Mononuclear cell (primary cell): ENCODE data around the gene DIDO1. TPM values are rescaled to one million over a fixed set of nuclear protein-coding genes. Genes with fewer than 3 reads are reported as not detected.

Experiments
- H3K27me3 ChIP-seq: 2 replicates; pipeline ENCODE4 v1.6.0; 2011; ENCODE audit warnings: low read length, control low read depth; ENCODE audit not compliant: insufficient read depth
- H3K4me1 ChIP-seq: 2 replicates; pipeline ENCODE4 v1.5.1; 2011; ENCODE audit warnings: mild to moderate bottlenecking, low read length, control low read depth; ENCODE audit not compliant: insufficient read depth
- H3K4me3 ChIP-seq: 2 replicates; pipeline ENCODE4 v1.5.1; 2011; ENCODE audit warnings: mild to moderate bottlenecking, low read length, moderate library complexity
- H3K9me3 ChIP-seq: 2 replicates; pipeline ENCODE4 v1.5.1; 2011; ENCODE audit warnings: low read depth, mild to moderate bottlenecking, control low read depth, low read length
- total RNA-seq: library from RNA; depleted of rRNA; stranded (reverse); fragments of >200 nt; gene quantifications from one replicate; pipeline ENCODE4 v1.2.3, GENCODE V29; 2012

The DIDO1 gene
- total RNA-seq, 1 donor, result 55.1 TPM

- no peaks in the 10 kb centered on the region for H3K27me3 ChIP-seq
- no peaks in the 10 kb centered on the region for H3K4me1 ChIP-seq
- no peak overlapping the region for H3K4me3 ChIP-seq
- H3K9me3 ChIP-seq, result no peaks in the 10 kb centered on the region
Observed at GRCh38 chr20:62892348-62893304, 33.7 kb downstream of the DIDO1 start.

GRCh38 chr20:62891111-62891510 is 35.2 kb downstream of the DIDO1 start:
- no peaks in the 10 kb centered on the region for H3K4me1 ChIP-seq
- H3K4me3 ChIP-seq, result no peak overlapping the region
- no peaks in the 10 kb centered on the region for H3K9me3 ChIP-seq
- no peaks in the 10 kb centered on the region for H3K27me3 ChIP-seq

- Histone ChIP-seq H3K4me1 (no peaks in the 10 kb centered on the region), H3K27me3 (no peaks in the 10 kb centered on the region), H3K4me3 (no peak overlapping the region), H3K9me3 (no peaks in the 10 kb centered on the region)
Observed at GRCh38 chr20:62890444-62890843, 35.9 kb downstream of the DIDO1 start.

GRCh38 chr20:62889871-62890270 is 36.4 kb downstream of the DIDO1 start:
- Histone ChIP-seq H3K27me3 (no peaks in the 10 kb centered on the region), H3K9me3 (no peaks in the 10 kb centered on the region), H3K4me1 (no peaks in the 10 kb centered on the region), H3K4me3 (no peak overlapping the region)

- H3K4me3 ChIP-seq, result no peak overlapping the region
- no peaks in the 10 kb centered on the region for H3K9me3 ChIP-seq
- H3K27me3 ChIP-seq, result no peaks in the 10 kb centered on the region
- no peaks in the 10 kb centered on the region for H3K4me1 ChIP-seq
Observed at GRCh38 chr20:62889411-62889810, 36.9 kb downstream of the DIDO1 start.

- Histone ChIP-seq H3K4me1 (no peaks in the 10 kb centered on the region), H3K27me3 (no peaks in the 10 kb centered on the region), H3K4me3 (no peak overlapping the region), H3K9me3 (no peaks in the 10 kb centered on the region)
Observed at GRCh38 chr20:62888910-62889309, 37.4 kb downstream of the DIDO1 start.

GRCh38 chr20:62888406-62888805 is 37.9 kb downstream of the DIDO1 start:
- Histone ChIP-seq H3K9me3 (no peaks in the 10 kb centered on the region), H3K4me3 (no peak overlapping the region), H3K27me3 (no peaks in the 10 kb centered on the region), H3K4me1 (no peaks in the 10 kb centered on the region)

GRCh38 chr20:62887860-62888239 is 38.5 kb downstream of the DIDO1 start:
- no peaks in the 10 kb centered on the region for H3K9me3 ChIP-seq
- no peaks in the 10 kb centered on the region for H3K4me1 ChIP-seq
- H3K27me3 ChIP-seq, result no peaks in the 10 kb centered on the region
- H3K4me3 ChIP-seq, result no peak overlapping the region

GRCh38 chr20:62887152-62887859 is 39.0 kb downstream of the DIDO1 start:
- Histone ChIP-seq H3K27me3 (no peaks in the 10 kb centered on the region), H3K4me1 (no peaks in the 10 kb centered on the region), H3K4me3 (no peak overlapping the region), H3K9me3 (no peaks in the 10 kb centered on the region)

GRCh38 chr20:62886709-62887058 is 39.6 kb downstream of the DIDO1 start:
- Histone ChIP-seq H3K4me3 (no peak overlapping the region), H3K4me1 (no peaks in the 10 kb centered on the region), H3K9me3 (no peaks in the 10 kb centered on the region), H3K27me3 (no peaks in the 10 kb centered on the region)

GRCh38 chr20:62885896-62886708 is 40.2 kb downstream of the DIDO1 start:
- Histone ChIP-seq H3K4me1 (no peaks in the 10 kb centered on the region), H3K27me3 (no peaks in the 10 kb centered on the region), H3K9me3 (no peaks in the 10 kb centered on the region), H3K4me3 (no peak overlapping the region)

GRCh38 chr20:62885046-62885895 is 41.0 kb downstream of the DIDO1 start:
- Histone ChIP-seq H3K27me3 (no peaks in the 10 kb centered on the region), H3K9me3 (no peaks in the 10 kb centered on the region), H3K4me3 (no peak overlapping the region), H3K4me1 (no peaks in the 10 kb centered on the region)

GRCh38 chr20:62884556-62884955 is 41.7 kb downstream of the DIDO1 start:
- no peaks in the 10 kb centered on the region for H3K9me3 ChIP-seq

GRCh38 chr20:62882426-62882825 is 43.9 kb downstream of the DIDO1 start:
- no peaks in the 10 kb centered on the region for H3K4me1 ChIP-seq
- H3K9me3 ChIP-seq, result no peaks in the 10 kb centered on the region
- no peaks in the 10 kb centered on the region for H3K27me3 ChIP-seq
- H3K4me3 ChIP-seq, result no peak overlapping the region

More at GRCh38 chr20:62884556-62884955, 41.7 kb downstream of the DIDO1 start:
- no peak overlapping the region for H3K4me3 ChIP-seq
- no peaks in the 10 kb centered on the region for H3K4me1 ChIP-seq
- H3K27me3 ChIP-seq, result no peaks in the 10 kb centered on the region
